Measurements from ENCODE around the gene TMEM121. TPM values are rescaled to one million over a fixed set of nuclear protein-coding genes. Genes with fewer than 3 reads are reported as not detected.

TMEM121 gene
- total RNA-seq, 2 donors from 2014 or later: 1.9 to 2.2 TPM

GRCh38 chr14:105508601-105509000 lies 17.8 kb upstream of the TMEM121 start:
- DNase-seq (ENCODE audit: low spot score): peak; percentile 42
- intact Hi-C loops (cut with DNase I): no loop called here

DNA sequence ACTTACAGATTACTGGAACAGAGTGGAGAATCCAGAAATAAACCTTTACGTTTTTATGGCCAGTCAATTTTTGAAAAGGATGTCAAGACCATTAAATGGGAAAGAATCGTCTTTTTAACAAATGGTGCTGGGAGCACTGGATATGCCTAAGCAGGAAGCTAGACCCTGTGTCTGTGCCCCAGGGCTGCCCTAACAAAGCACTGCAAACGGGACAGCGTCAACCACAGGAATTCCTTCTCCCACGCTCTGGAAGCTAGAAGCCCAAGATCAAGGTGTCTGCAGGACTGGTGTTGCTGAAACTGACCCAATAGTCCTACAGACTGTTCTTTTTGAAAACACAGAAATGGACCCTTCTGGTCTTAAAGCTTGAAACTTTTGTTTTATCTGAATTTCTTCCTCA lies 9.3 kb upstream of the TMEM121 start:
- DNase-seq (ENCODE audit: low spot score): peak; percentile 6
- intact Hi-C loops (cut with DNase I): no loop called here

DNA sequence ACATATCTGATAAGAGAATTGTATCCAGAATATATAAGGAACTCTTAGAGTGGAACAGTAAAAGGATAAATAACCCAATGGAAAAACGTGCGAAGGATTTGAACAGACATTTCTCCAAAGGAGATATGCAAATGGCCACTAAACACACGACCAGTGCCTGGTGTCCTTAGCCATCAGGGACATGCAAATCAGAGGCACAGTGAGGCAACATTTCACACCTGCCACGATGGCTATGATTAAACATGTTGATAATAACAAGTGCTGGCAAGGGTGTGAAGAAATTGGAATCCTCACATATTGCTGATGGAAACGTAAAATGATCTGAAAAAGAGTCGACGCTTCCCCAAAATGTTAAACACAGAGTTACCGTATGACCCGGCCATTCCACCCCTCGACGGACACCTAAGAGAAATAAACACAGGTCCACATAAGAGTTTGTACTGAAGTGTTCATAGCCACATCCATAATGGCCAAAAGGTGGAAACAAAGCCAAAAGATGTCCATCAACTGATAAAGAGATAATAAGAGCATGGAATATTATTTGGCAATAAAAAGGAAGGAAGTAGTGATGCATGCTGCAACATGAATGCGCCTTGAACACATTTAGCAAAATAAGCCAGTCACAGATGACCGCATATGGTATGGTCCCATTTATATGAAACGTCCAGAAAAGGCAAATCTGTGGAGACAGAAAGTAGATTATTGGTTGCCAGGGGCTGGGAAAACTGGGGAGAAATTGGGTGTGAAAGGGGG lies 6.3 kb upstream of the TMEM121 start:
- DNase-seq (ENCODE audit: low spot score): no peak
- intact Hi-C loops (cut with DNase I): loop anchor here in 1 of 2 donors (10.0 kb wide), 1 partner anchor 75 kb away; no protein-coding TSS in a partner anchor

DNA sequence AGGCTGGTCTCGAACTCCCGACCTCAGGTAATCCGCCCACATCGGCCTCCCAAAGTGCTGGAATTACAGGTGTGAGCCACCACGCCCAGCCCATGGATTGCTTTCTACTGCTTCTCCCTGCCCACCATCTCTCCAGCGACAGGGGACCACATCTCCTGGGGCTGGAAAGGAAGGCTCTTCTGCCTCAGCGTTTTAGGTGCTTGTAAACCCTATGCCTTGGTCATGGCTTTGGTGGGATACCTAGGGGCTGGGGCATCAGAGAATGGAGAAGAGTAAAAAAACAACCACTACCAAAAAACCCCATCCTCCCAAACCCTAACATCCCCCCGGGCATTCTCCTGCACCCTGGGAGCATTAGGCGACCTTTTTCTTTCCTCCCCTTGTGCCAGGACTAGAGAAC lies 1.1 kb upstream of the TMEM121 start:
- DNase-seq (ENCODE audit: low spot score): no peak
- intact Hi-C loops (cut with DNase I): loop anchor here in 1 of 2 donors (5.0 to 10.0 kb wide), 2 partner anchors 81 to 153 kb away; no protein-coding TSS in a partner anchor

DNA sequence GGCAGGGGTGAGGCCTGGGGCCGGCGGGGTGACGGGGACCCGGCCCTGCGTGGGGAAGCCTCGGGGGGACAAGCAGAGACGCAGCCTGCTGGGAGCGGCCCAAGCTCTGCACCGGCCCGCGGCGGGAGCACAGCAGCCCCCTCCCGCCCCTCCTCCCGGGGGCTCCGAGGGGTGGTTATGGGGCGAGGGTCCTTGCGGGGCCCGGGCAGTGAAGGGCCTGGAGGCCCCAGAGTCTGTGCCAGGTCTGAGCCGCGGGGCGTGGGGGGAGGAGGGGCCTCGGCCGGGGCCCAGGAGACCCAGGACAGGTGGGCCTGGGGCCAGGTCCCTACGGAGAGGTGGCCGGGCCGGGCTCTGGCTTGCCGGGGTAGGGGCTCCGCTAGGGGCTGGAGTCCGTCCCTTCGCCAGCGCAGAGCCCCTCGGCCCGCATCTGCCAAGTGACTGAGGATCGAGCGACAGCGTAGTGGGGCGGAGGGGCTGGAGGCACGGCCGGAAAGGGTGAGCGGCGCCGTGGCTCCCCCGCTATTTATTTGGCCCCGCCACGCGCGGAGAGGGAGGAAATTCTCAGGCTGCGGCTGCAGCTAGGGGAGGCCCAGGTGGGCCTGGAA lies 495 bp downstream of the TMEM121 start:
- intact Hi-C loops (cut with DNase I): loop anchor here in 1 of 2 donors (5.0 to 10.0 kb wide), 2 partner anchors 82 to 155 kb away; no protein-coding TSS in a partner anchor
- no peak for DNase-seq (ENCODE audit: low spot score)

GRCh38 chr14:105527381-105527825 lies 1.0 kb downstream of the TMEM121 start:
- intact Hi-C loops (cut with DNase I): loop anchor here in 1 of 2 donors (5.0 to 10.0 kb wide), 2 partner anchors 83 to 155 kb away; no protein-coding TSS in a partner anchor

DNA sequence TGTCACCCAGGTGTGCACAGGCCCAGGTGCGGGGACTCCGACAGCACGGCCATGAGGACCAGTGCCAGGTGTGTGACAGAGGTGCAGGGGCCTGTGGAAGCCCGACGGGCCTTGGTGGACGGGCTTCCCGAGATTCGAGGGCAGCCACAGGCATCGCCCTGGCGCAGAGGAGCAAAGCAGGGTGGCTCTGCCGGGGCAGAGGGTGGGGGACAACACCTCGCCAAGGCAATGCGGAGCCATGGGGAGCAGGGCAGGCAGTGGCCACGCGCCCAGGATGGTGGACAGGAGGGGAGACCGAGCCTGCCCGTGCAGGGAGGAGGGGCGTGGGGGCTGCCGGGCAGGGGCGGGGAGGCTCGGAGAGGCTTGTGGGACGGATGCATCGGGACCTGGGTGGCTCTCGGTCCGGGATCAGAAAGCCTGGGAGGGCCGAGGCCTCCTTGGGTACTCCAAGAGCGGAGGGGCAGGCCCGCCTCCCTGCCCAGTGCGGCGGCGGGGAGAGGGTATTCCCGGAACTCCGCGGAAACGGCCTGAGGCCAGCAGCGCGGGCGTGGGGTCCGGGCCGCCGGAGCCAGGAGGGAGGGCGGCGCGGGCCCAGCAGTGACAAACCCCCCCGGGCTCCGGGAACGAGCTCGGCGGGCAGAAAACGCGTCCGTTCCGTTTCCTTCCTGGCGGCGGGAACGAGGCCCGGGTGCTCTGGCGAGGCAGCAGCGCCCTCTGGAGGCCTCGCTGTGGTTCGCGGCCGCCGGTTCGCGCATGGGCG lies 1.6 kb downstream of the TMEM121 start:
- peak; percentile 94 for DNase-seq (ENCODE audit: low spot score)
- intact Hi-C loops (cut with DNase I): loop anchor here in 1 of 2 donors (5.0 to 10.0 kb wide), 2 partner anchors 83 to 156 kb away; no protein-coding TSS in a partner anchor

More at GRCh38 chr14:105527381-105527825, 1.0 kb downstream of the TMEM121 start:
- no peak for DNase-seq (ENCODE audit: low spot score)

DNA sequence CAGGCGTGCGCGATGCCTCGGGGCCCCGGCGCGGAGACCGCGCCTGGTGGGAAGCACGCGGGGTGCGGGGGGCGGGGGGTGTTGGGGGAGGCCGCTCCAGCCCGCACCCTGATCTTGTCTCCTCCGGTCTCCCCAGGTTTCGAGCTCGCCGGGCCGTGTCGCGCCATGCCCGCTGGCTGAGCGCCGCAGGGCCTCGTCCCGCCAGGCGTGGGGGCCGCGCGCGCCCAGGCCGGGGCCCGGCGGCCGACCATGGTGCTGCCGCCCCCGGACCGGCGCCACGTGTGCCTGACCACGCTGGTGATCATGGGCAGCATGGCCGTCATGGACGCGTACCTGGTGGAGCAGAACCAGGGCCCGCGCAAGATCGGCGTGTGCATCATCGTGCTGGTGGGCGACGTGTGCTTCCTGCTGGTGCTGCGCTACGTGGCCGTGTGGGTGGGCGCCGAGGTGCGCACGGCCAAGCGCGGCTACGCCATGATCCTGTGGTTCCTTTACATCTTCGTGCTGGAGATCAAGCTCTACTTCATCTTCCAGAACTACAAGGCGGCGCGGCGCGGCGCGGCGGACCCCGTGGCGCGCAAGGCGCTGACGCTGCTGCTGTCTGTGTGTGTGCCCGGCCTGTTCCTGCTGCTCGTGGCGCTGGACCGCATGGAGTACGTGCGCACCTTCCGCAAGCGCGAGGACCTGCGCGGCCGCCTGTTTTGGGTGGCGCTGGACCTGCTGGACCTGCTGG lies 2.4 kb downstream of the TMEM121 start:
- intact Hi-C loops (cut with DNase I): loop anchor here in 1 of 2 donors (5.0 to 10.0 kb wide), 2 partner anchors 84 to 156 kb away; no protein-coding TSS in a partner anchor

DNA sequence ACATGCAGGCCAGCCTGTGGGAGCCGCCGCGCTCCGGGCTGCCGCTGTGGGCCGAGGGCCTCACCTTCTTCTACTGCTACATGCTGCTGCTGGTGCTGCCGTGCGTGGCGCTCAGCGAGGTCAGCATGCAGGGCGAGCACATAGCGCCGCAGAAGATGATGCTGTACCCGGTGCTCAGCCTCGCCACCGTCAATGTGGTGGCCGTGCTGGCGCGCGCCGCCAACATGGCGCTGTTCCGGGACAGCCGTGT lies 2.9 kb downstream of the TMEM121 start:
- intact Hi-C loops (cut with DNase I): loop anchor here in 1 of 2 donors (5.0 to 10.0 kb wide), 2 partner anchors 84 to 157 kb away; no protein-coding TSS in a partner anchor
- DNase-seq (ENCODE audit: low spot score): no peak

More for the DNA sequence above, 2.4 kb downstream of the TMEM121 start:
- no peak for DNase-seq (ENCODE audit: low spot score)

GRCh38 chr14:105529569-105530284 lies 3.3 kb downstream of the TMEM121 start:
- intact Hi-C loops (cut with DNase I): loop anchor here in 1 of 2 donors (5.0 to 10.0 kb wide), 2 partner anchors 85 to 157 kb away; no protein-coding TSS in a partner anchor
- no peak for DNase-seq (ENCODE audit: low spot score)

DNA sequence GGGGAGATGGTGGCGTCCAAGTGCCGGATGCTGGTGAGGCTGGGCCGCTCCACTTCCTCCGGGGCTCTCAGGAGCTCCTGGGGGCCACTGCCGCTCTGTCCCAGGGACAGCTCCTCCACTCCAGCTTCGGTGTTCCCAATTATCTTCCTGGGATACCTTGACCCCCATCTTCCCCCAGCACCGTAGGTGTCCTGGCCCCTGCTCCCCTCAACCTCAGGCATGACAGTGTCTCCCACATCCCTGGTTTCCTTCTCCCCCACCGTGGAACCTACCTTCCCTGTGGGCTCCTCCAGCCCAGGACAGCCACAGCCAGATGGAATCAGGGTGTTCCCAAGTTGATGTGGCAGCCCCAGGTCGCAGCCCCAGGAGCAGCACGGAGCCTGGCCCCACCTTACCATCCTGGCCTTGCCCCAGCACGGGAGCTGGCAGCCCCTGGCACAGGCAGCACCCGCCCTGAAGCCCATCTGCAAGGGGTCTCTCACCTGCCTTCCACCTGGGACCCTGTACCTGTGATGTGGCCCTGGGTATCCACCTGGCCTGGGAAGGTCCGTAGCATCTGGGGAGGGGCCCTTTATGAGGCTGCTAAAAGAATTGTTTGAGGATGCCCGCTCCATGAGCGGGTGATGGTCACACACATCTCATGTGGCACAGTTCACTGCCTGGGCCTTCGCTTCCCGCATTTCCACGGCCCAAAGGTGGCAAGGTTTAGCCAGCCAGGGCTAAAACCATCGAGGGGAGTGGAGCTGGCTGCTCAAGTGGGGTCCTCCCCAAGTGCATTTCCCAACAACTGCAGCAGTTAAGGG lies 4.1 kb downstream of the TMEM121 start:
- DNase-seq (ENCODE audit: low spot score): no peak
- intact Hi-C loops (cut with DNase I): no loop called here

DNA sequence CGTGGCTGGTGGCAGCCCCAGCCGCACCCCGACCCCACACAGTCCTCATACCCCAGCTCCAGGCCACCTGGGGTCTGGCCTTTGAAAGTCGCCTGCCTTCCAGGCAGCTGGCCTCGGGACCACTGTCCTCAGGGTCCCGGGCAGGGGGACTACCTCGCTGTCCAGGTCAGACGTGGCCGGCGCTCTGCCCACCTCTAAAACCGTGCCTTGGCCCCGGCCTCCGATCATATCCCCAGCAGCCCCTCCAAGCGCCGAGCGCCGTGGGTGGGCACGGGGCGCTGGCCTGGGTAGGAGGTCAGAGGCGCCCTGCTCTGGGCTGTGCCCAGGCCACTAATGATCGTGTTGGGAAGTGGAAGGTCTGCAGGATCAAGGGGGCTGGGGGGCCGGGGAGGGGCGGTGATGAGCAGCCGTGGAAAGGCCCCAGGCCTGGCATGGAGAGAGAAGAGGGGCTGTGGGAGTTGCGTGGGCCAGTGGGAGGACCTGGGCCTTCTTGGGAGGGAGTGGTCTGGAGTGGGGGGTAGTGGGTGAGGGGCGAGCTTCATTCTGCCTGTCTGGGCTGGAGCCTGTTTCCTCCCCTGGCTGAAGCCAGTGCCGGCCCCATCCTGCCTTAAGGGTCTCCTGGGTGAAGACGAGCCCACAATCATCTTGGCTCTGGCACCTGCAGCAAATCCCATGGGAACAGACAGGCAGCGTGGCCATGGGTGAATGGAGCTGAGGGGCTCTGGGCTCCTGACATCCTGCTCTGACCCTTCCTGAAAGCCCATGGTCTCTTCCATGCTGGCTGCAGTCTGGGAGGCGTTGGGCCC lies 4.9 kb downstream of the TMEM121 start:
- no peak for DNase-seq (ENCODE audit: low spot score)
- intact Hi-C loops (cut with DNase I): no loop called here

- intact Hi-C loops (cut with DNase I): no loop called here
- no peak for DNase-seq (ENCODE audit: low spot score)
These were observed 5.7 kb downstream of the TMEM121 start for GRCh38 chr14:105531894-105532623.

- intact Hi-C loops (cut with DNase I): no loop called here
- DNase-seq (ENCODE audit: low spot score): no peak
These were observed 6.4 kb downstream of the TMEM121 start for GRCh38 chr14:105532735-105533141.

DNA sequence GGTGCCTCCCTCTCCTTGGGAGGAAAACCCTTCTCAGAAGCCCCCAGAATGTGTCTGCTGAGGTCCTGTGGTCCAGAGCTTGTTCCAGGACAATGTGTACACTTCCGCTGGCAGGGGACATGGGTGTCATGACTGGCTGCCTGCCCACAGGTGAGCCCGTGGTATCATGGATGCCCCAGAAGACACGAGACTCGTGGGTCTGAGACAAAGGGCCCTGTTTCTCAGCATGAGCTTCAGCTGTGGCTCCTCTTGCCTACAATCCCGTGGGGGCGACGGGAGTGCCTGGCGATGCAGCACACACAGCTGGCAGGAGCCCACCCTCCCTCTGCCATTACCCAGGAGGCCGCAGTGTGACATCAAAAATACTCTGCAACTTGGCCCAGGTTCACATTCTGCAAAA lies 7.0 kb downstream of the TMEM121 start:
- intact Hi-C loops (cut with DNase I): no loop called here
- DNase-seq (ENCODE audit: low spot score): no peak

- no peak for DNase-seq (ENCODE audit: low spot score)
- intact Hi-C loops (cut with DNase I): no loop called here
These were observed 7.6 kb downstream of the TMEM121 start for GRCh38 chr14:105533811-105534498.
